Measurements from ENCODE around the gene FRS3.
"Not testable (repeated sequence)": the region's sequence is repeated elsewhere in the genome, so short reads cannot be mapped to it uniquely, and the experiment has no call there.

The FRS3 gene

DNA sequence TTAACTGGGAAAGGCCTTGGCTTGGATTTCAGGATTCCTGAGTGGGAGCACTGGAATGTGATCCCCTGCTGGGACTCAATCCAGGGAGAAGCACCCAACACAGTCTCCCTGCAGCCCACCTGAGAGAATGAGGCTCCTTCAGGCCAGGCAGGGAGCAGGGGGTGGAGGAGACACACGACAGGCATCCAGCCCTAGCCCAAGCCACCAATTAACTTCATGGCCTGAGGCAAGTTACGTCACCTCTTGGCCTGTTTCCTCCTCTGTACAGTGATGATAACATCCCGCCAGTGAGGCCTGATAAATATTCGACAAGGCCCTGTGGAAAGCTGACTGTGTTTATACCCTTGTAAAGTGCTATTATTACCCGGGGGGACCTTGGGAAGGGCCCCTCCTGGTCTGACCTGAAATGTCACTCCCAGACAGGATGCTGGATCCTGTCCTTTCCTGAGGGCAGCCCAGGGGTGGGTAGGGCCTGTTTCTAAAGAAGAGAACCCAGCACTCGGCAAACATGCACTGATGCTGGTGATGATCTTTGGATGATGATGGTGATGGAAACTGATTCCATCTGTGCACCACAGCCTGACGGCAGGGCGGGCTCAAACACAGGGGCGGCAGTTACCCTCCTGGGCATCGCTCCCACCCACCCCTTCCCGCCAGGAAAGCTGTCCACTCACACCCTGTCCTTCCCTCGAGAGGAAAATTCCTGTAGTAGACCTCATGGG, 12.4 kb downstream of the FRS3 start:
- DNase-seq, result no peak

DNA sequence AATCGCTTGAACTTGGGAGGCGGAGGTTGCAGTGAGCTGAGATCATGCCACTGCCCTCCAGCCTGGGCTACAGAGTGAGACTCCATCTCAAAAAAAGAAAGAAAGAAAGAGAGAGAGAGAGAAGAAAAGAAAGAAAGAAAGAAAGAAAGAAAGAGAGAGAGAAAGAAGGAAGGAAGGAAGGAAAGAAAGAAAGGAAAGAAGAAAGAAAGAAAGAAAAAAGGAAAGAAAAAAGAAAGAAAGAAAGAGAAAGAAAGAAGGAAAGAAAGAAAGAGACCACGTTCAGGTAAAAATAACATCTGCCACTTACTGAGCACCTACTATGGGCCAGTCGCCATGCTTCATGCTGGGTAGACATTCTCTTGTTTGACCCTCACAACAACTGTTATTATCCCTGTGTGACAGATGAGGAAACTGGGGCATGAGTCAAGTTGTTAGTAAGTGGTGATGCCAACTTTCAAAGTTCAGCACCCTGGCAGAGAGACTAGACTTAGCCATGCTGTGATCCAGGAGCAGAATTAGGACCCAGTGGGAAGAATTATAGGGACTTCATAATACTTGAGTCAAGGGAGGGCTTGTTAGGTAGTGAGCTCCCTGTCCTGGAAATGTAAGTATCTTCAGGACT, 13.5 kb downstream of the FRS3 start:
- not testable (repeated sequence) for DNase-seq

DNA sequence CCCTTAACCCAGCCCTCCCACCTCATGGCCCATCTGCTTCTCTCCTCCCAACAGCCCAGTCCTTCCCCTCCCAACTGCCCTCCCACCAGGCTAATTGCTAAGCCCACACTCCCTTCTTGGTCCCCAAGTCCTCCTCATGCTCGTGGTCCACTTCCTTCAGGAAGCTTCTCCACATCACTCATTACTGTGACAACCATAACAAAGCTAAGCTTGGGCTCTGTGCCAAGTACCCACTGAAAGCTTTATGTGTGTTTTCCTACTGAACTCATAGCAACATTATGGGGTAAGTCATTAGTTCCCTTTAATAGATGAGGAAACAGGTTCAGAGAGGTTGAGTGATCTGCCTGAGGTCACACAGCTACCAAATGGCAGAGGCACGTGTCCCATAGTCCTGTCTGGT, 16.2 kb downstream of the FRS3 start:
- DNase-seq, result no peak

DNA sequence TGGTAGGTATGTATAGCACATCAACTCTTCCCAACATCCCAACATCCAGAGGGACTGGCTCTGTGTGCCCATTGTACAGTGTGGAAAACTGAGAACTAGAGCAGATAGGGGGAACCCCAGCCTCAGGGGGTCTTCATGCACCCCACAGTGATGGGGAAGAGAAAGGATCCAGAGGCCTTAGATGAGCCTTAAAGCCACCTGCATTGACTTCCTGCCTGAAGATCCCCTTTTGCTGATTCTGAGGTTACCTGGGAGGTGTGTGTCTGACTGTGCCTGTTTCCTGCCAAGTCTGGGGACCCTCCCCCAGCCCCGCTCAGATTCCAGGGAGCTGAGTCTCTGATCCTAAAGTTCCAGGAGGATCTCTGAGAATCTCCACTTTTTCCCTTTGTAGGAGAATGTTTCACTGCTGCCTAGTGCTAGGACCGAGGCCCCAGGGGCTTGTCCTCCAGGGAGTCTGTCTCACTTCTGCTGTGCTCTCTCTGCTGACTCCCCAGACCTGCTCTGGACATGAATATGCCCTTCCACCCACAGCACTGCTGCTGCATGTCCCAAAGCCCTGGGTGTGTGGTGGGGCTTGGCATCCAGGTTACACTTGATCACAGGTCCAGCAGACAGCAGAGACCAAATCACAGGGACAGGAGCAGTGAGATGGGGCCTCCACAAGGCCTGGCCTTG, 19.7 kb downstream of the FRS3 start:
- no peak for DNase-seq

DNA sequence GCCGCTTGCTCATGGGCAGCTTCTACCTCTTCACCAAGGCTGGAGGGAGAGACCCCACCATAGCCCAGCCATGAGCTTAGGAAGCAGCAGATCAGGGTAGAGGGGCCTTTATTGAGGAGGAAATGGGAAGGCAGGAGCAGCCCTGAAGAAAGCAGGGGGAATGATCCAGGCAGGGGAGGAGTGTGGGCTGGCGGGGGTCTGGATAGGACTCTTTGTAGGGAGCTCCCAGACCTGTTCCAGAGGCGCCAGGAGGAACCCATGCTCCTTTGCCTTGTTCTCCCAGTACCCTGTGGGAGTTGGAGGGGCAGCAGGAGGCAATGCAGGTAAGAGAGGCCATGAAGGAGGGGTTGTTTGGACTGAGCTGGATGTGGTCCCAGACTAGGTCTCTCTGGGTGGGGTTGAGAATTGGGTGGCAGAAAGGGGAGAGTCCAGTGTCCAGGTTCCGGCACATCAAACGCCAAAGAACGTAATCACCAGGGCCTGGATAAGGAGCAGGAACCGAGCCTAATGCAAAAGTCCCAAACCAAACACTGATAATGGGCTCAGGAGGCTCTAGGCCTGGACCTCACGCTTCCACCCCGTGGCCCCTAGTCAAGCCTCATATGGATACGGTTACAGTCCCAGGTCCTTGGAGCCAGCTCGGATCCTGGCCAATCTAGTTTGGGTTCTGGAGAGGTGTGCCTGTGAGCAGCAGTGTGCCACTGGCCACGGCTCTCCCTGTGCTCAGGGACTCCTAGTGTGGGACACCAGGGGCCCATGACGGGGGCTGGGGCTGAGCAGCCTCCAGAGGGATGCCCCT, 20.4 kb downstream of the FRS3 start:
- DNase-seq, result no peak

DNA sequence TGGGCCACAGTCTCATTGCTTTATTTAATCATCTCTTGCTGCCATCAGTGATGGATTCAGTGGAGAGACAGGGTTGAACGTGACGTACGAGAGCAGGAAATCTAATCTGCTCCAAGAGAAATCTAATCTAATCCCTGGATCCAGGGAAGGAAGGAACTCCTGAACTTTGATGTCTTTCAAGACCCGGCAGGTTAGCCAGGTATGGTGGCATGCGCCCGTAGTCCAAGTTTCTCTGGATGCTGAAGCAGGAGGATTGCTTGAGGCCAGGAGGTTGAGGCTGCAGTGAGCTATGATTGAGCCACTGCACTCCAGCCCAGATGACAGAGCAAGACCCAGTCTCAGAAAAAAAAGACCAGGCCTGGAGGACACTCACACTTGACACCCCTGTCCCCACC, 21.1 kb downstream of the FRS3 start:
- no peak for DNase-seq

DNA sequence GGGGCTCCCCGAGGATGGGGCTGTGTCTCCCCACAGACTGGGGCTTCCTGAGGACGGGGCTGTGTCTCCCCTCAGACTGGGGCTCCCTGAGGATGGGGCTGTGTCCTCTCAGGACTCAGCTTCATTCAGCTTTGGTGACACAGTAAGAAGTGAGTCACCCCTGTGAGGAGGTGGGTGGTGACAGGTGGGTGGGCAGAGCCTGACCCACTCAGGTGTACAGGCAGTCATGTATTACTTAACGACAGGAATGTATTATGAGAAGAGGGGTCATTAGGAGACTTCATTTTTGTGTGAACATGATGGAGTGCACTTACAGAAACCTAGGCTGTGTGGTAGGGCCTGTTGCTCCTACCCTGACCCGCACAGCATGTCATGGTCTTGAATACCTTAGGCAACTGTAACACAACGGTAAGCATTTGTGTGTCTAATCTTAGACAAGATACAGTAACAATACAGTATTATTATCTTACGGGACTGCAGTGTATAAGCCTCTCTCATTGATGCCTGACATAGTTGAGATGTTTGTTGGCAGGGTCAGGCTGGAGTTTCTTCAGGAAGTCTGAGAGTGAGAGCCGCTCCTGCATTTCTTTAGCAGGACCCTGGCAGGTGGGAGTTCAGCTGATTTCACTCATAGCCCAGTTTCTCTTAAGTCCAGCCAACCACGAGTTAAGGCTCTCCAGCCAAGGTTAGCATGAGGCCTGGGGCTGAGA, 21.6 kb downstream of the FRS3 start:
- DNase-seq, result no peak

DNA sequence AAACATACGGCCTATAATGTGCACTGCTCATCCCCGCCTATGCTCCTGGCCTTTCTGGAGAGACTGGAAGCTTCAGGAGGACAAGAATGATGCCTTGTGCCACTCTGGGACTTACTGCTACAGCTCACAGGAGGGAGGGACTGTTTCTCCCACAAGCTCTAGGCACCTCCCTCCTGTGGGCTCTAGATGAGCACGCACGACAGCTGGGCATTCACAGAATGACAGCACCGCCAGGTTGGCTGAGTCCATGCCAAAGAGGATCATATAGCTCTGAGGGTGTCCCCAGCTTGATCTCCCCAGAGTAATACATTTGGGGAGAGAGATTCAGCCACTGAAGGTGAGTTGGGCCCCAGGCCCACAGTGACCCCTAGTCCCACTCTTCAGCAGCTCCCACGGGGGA, 22.4 kb downstream of the FRS3 start:
- no peak for DNase-seq

DNA sequence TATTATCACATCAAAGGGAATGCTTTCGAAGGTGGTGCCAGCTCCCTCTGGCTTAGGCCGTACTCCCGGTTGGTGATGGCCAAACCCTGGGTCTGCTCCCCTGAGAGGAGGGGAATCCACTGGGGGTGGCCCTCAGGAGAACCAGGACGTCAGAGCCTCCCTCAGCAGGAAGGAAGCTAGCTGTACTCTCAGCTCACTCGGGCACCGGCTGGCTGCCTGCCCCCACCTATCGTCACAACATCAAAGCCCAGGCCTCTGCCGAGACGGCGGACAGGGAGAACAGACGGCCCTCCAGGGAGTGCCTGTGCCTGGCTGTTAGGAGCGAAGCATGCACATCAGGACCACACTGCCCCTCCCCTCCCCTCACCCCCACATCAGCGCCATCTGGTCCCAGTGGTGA, 23.3 kb downstream of the FRS3 start:
- no peak for DNase-seq

DNA sequence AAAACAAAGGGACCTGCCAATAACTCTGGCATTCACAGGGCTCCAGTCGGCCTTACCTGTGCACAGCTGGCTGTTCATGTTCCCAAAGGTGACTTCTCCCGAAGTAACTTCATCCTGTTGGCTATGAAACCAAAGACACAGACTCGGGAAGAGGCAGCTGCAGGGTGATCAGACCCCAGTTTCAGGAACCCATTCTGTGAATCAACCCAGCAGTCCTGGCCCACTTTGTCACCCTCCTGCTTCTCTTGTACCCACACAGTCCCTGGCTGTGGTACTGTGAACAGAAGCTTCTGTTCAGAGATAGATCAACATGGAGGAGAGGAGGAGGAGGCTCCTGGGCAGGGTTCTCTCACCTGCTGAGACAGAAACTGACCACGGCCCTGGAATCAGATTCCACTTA, 23.8 kb downstream of the FRS3 start:
- no peak for DNase-seq

DNA sequence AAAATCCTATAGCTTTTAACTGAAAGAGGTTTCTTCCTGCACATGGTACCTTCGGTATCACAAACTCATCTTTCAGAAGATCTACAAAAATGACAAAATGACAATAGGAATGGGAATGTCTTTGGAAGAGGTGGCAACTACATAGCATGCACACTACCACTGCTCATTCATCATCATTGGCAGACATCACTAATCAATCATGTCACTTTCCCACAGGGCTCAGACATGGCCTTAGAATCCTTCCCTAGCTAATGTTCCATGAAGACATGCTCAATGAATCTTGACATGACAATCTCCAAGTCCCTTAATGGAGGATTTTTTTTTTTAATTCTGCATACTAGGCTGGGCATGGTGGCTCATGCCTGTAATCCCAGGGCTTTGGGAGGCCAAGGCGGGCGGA, 29.3 kb downstream of the FRS3 start:
- DNase-seq, result no peak

DNA sequence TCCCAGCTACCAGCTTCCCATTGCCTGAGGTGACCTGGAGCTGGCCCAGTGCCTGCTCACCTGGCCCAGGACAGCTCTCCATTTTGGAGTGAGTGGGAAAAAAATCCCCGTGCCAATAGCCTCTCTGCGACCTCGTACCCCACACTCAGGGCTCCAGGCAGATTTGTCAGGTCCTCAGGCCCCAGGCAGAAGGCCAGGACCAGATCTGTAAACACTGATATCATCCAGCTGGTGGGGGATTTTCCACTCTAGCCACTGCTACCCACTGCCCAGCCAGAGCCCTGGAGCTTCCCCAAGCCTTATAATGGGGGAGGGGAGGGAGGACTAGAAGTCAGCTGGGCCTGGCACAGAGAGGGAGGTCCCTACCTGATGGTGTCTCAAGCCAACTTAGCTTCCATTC, 31.2 kb downstream of the FRS3 start:
- no peak for DNase-seq

DNA sequence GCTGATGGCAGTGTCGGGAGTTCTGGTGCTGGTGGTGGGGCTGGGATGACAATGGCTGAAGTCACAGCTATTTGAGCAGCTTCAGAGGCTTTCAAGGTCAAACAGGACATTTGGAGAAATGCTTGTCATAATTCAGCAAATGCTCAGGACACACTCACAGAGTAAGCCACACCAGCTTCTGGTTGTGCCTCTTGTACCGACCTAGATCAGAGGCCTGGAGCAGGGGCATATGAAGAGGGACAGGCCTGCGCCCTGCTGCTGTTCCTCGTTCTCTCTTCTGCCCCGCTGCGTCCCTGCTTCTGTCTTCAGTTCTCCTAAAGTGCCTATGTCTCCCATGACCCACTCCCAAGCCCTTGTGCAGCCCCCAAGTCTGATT, 31.6 kb downstream of the FRS3 start:
- no peak for DNase-seq

DNA sequence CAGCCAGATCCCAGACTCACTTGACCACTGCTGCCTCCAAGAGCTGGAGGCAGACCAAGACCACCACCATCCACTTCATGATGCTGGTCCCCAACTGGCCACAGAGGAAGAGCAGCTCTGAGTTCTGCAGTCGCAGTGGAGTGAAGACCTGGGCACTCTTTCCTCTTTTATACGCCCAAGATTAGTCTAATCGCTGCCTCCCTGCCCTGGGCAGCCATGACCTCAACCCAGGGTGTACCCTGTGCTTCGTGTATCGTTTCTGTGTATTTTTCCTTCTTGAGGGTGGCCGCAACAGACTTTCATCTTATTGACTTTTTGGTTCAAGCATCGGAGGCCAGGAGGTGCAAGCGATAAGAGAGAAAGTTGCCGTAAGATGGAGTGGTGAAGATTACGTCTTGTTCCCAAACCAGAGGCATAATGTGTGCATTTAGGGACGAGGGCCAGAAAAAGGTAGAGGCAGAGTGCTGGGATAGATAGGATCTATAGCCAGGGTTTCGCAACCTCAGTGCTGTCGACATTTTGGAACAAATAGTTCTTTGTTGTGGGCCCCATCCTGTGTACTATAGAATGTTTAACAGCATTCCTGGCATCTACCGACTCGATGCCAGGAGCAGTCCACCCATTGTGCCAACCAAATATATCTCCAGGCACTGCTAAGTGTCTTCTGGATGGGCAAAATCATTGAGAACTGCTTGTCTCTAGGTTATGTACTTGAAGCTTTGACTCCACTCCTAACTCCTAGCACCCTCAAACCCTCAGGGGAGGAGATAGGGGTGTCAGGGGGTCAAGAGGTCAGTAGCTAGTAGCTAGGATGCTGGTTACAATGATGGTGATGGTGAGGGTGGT, 32.2 kb downstream of the FRS3 start, which contains the start of gene PGC:
Gene PGC, minus strand, starts transcription at position 142 of the 846 bp plus-strand sequence. Its CDS starts 63 bp downstream, at position 79.
- DNase-seq, result no peak

DNA sequence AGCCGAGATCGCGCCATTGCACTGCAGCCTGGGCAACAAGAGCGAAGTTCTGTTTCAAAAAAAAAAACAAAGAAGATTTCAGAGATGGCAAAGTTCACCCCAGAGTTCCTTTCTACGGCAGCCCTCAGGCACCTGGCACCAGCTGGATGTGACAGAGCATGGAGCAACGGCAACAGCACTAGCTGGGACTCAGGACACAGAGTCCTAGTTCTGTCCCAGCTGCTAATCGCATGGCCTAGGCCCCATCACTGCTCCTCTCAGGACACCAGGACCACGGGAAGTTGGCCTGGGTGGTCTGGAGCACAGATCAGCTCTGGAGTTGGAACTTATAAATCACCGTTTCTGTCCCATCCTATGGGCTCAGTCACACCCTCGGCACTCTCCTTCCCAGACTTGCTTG, 33.6 kb downstream of the FRS3 start:
- no peak for DNase-seq

DNA sequence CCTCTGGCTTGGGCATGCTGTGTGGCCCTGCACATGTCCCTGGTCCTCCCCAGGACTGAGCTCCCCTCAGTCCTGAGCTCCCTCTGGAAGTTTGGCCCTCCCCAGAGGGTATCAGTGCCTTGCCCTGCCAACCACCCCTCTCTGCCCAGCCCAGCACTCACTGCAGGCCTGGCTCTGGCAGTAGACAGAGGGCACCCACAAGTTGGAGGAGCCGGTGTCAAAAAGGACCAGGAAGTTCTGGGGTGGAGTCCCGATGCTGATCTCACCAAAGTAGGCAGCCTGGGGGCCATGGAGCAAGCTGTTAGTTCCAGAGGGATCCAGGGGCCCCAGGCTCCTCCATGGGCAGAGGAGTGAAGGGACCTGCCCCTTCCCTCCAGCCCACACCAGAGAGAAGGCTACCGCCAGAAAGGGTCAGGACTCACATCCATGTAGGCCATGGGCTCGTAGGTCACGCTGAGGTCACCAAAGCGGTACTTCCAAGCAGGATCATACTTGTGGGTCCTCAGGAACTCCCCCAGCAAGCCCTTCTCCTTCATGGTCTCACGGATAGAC, 35.4 kb downstream of the FRS3 start:
- no peak for DNase-seq

DNA sequence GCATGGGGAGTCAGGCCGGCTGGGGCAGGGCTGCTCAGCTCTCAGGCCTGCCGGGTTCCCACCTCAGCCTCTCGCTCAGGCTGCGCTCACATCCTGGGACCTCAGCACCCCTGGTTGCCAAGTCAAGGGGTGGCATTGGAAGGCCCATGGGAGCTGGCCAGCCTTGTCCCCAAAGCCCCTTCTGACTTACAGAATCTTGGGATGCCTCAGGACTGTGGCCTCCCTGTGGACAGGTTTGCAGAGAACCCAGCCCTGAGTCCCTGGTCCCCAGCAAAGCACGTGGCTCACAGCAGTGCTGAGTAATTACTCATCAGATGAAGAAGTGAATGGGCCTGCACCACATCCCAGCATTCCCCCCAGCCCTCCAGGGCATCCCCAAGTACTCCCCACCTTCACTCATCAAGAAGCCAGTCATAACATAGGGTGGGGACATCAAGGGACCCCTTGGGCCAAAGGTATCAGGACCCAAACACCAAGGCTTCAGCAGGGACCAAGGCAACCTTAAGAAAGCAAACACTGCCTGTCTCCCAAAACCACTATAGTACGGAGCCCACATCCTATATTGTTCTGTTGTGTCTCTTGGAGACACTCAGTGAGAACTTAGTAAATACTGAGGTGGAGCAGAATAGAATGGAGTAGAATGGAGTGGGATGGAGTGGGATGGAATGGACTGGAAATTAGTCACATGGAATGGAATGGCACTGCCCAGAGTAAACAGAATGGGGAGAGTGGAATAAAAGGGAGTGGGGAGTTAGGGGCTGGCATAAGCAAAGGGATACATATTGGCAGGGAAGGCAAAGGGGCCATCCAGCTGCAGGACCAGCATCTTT, 36.1 kb downstream of the FRS3 start:
- DNase-seq, result no peak

DNA sequence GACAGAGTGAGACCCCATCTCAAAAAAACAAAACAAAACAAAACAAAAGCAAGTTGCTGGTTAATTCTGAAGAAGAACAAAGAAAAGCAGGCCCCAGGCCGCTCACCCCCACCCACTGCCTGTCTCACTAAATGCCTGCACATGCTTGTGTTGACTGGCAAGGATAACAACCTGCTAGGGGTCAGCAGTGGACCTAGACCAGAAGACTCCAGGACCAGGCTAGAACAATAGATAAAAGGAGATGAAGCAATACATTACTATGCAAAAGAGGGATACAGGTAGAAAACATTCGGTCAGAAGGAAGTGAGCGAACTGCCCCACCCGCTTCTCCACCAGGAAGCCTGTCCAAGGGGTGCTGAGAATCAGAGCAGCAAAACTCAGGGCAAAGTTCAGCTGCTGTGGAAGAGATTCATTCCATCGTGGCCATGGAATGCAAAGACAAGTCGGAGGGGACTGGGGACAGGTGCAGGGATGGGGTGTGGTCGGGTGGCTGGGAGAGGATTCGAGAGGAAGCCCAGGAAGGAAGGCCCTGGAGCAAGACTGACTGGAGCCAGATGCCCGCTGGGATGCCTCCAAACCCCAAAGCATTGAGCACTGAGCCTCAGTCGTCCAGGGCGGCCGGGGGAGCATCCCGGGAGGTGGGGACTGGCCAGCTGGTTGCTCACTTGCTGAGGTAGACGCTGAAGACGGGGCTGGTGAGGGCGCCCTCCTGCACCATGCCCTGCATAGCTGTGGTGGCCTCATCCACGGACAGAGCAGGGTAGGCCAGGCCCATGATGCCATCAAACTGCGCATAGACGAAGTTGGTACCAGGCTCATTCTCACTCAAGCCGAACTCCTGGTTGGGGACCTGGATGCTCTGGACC, 37.8 kb downstream of the FRS3 start:
- no peak for DNase-seq

DNA sequence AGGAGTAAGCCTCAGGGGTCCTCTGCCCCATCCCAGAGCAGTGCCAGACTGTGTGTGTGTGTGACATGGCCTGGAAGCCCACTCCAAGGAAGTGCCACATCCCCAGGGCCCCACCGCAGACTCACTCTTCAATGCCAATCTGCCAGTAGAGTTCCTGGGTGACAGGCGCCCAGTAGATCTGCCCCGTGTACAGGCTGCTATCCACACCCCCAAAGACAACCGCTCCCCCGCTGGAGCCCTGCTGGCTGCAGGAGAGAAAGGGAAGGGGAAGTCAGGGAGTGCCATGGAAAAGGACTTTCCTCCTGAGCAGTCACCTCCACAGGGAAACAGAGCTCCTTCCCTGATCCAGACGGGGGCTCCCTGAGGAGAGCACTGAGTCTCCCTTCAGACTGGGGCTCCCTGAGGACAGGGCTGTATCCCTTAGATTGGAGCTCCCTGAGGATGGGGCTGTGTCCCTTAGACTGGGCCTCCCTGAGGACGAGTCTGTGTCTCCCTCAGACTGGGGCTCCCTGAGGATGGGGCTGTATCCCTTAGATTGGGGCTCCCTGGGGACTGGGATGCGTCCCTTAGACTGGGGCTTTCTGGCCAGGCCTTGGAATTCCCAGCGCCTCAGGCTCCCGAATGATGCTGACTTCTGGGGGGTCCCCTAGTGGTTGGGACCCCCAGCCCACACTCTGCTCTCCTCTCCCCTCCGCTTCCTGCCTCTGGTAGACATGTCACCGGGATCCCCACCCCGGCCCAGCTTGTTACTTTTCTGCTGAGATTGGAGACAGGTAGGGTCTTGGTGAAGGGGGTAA, 39.1 kb downstream of the FRS3 start:
- no peak for DNase-seq
